ENCODE measurements around the gene RPRD2.
A peak's percentile ranks its signal among the peaks of the same experiment; 100 is the strongest.
"Not testable (repeated sequence)": the region's sequence is repeated elsewhere in the genome, so short reads cannot be mapped to it uniquely, and the experiment has no call there.

Gene RPRD2

GRCh38 chr1:150389650-150390049 is 25.7 kb downstream of the RPRD2 start:
- DNase-seq (ENCODE audit: low spot score), result no peak

DNA sequence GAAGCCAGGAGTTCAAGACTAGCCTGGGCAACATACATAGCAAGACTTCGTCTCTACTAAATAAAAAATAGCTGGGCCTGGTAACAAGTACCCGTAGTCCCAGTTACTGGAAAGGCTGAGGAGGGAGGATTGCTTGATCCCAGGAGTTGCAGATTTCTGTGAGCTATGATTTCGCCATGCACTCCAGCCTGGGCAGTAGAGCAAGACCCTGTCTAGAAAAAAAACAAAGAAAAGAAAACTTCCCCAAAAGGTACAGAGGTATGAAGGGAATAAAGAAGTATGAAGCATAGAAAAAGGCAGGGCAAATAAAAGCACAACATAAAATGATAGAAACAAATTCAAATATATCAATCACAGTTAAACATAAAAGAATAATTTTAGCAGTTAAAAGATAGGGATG is 28.7 kb downstream of the RPRD2 start:
- no peak for DNase-seq (ENCODE audit: low spot score)

- DNase-seq (ENCODE audit: low spot score), result not testable (repeated sequence)
Measured at GRCh38 chr1:150395115-150395514, 31.2 kb downstream of the RPRD2 start.

GRCh38 chr1:150397392-150398032 is 33.6 kb downstream of the RPRD2 start:
- DNase-seq (ENCODE audit: low spot score), result no peak

DNA sequence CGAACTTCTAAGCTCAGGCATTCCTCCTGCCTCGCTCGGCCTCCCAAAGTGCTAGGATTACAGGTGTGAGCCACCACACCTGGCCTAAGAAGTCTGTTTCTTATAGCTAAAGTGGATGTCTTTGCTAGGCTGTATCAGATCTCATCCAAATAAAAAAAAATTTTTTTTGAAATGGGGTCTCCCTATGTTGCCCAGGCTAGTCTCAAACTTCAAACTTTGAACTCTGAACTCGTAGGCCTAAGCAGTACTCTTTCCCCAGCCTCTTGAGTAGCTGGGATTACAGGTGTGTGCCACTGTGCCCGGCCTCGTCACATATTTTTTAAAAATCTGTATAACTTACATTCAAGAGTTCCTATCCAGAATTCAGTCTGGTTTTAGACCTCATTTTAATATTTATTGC is 40.5 kb downstream of the RPRD2 start:
- DNase-seq (ENCODE audit: low spot score), result no peak

- no peak for DNase-seq (ENCODE audit: low spot score)
Measured at GRCh38 chr1:150405660-150406059, 41.7 kb downstream of the RPRD2 start.

DNA sequence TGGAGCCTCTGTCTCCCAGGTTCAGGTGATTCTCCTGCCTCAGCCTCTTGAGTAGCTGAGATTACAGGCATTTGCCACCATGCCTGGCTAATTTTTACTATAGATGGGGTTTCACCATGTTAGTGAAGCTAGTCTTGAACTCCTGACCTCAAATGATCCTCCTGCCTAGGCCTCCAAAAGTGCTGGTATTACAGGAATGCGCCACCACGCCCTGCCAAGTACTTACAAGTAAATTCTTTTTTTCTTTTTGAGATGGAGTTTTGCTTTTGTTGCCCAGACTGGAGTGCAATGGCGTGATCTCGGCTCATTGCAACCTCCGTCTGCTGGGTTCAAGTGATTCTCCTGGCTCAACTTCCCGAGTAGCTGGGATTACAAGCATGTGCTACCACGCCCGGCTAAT is 42.5 kb downstream of the RPRD2 start:
- DNase-seq (ENCODE audit: low spot score), result no peak

GRCh38 chr1:150407330-150407729 is 43.4 kb downstream of the RPRD2 start:
- DNase-seq (ENCODE audit: low spot score), result no peak

- DNase-seq (ENCODE audit: low spot score), result no peak
Measured at GRCh38 chr1:150408800-150409199, 44.9 kb downstream of the RPRD2 start.

- no peak for DNase-seq (ENCODE audit: low spot score)
Measured at GRCh38 chr1:150409504-150410362, 45.8 kb downstream of the RPRD2 start.

DNA sequence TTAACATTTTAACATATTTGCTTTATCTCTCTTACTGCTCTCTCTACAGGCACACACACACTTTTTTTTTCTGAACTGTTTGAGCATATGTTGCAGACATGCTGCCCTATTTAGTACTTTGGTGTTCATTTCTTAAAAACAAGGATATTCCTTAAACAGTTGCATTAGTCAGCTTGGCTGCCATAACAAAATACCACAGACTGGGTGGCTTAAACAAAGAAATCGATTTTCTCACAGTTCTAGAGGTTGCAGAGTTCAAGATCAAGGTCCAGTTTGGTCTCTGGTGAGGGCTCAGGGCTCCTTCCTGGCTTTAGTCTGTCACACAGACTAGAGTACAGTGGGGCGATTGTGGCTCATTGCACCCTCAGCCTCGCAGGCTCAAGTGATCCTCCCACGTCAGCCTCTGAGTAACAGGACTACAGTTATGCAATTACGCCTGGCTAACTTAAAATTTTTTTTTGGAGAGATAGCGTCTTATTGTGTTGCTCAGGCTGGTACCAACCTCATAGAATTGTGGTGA is 46.7 kb downstream of the RPRD2 start:
- no peak for DNase-seq (ENCODE audit: low spot score)

- DNase-seq (ENCODE audit: low spot score), result no peak
Measured at GRCh38 chr1:150414592-150414991, 50.6 kb downstream of the RPRD2 start.

DNA sequence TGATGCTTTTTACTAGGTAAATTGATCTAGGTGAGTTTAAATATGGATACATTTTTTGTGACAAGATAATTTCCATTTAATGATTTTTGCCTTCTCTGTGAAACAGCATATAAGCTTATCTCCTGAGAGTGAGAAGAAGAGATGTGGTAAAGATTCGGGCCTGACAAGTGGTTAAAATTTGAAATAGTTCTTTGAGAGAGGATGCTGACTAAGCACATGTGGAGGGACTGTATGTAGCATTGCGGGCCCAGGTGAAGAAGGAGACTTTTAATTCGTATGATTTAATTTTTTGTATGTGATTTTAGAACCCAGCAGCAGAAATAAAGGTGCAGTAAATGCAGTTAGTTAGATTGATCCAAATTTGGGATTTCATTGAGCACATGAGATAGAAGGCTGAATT is 51.9 kb downstream of the RPRD2 start:
- no peak for DNase-seq (ENCODE audit: low spot score)

DNA sequence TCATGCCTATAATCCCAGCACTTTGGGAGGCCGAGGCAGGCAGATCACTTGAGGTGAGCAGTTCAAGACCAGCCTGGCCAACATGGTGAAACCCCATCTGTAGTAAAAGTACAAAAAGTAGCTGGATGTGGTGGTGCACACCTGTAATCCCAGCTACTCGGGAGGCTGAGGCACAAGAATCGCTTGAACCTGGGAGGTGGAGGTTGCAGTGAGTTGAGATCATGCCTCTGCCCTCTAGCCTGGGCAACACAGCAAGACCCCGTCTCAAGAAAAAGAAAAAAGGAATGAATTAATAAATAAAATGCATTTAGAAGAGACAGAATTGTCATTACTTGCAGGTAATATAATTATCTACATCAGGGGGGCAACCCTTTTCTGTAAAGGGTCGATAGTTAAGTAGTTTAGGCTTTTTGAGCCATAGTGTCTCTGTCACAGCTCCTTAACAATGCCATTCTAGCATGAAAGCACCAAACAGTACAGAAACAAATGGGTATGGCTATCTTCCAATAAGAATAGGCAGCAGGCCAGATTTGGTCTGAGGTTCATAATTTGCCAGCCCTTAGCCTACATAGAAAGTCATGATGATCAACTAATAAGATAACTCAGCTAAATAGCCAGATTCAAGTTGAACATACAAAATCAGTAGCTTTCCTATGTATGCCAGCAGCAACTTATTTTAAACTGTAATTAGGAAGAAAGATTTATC is 56.8 kb downstream of the RPRD2 start:
- DNase-seq (ENCODE audit: low spot score), result peak; percentile 11

DNA sequence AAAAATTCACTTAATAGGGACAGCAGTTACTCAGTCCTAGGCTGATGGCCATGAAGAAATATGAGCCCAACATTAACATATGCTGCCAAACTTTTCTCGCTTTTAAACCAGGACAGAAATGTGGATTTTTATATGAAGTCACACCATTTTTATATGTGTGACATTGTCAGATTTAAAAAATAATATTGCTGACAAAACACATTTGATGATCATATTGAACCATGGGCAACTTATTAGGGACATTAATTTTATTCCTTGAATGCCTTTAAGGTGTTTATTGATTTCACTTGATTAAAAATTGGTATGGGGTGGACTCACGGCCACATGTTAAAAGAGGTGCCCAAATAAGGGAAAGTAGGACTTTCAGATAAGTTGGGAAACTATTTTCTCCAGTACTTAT is 58.6 kb downstream of the RPRD2 start:
- no peak for DNase-seq (ENCODE audit: low spot score)

GRCh38 chr1:150429805-150430204 is 65.9 kb downstream of the RPRD2 start:
- no peak for DNase-seq (ENCODE audit: low spot score)

DNA sequence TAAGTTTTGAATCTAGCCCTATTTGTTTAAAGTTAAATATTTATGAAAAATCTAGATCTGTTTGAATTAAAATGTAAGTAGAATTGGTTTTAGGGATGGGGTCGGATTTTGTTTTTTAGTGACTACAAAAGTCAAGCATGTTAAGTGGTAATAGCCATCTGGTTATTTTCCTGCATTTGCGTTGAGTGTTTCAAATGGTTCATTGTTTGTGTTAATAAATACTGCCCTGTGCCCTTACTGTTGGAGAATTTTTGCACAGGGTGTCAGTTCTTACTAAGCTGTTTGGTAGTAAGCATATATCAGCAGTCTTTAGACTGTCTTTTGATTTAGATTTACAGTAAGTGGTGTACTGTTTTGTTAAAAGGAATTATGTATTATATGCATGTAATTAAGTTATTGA is 77.2 kb downstream of the RPRD2 start:
- no peak for DNase-seq (ENCODE audit: low spot score)

DNA sequence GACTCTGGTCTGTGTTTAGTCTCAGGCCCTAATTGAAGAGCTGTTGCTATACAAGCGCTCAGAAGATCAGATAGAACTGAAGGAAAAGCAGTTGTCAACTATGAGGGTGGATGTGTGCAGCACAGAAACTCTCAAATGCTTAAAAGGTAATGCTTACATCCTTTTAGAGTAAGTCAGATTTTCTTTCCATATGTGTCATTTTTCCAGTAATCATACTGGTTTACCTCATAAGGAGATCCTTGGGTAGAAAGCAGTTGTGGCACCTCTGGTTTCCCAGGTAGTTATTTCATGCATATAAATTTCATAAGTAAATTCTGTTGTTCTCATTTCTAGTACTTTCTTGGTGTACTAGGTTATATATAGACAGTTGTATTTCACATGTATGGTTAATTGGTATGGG is 80.3 kb downstream of the RPRD2 start:
- DNase-seq (ENCODE audit: low spot score), result no peak

DNA sequence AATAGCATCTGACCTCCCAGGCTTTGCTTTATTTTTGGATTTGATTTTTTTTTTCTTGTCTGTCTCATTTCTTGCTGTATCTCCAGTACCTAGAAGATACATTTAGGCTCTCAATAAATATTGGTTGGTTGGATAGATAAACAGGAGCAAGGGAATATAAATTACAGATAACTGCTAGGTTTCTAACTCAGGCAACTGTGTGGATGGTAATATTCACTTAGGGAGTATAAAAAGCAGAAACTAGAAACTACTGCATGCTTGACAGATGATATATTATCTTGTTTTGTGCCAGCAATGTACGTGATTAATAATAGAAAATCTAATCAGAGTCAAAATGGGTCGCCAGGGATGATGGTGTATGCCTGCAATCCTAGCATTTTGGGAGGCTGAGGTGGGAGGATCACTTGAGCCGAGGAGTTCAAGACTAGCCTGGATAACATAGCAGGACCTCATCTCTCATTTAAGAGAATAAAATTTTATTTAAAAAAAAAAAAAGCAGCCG is 92.2 kb downstream of the RPRD2 start:
- DNase-seq (ENCODE audit: low spot score), result no peak

DNA sequence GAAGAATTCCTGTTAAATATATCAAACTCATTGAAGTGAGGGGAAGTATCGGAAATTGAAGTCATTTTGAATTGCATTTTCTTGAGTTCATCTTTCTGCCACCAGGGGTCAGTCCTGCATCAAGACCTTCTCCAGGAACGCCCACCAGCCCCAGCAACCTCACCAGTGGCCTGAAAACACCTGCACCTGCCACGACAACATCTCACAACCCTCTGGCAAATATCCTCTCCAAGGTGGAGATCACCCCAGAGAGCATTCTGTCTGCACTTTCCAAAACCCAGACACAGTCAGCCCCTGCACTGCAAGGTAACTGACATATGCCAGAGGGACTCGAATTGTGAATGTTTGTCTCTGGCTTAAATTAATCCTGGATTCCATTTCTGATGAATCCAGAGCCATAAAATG is 100.5 kb downstream of the RPRD2 start:
- peak; percentile 82 for DNase-seq (ENCODE audit: low spot score)

- DNase-seq (ENCODE audit: low spot score), result no peak
Measured at GRCh38 chr1:150466964-150467363, 103.0 kb downstream of the RPRD2 start.

- no peak for DNase-seq (ENCODE audit: low spot score)
Measured at GRCh38 chr1:150469291-150469690, 105.3 kb downstream of the RPRD2 start.

Measured in GM03348 (cell line).